WERI-Rb-1 (cell line): ENCODE data around the gene DAP.

Source experiments
- DNase-seq: peaks from one replicate; pipeline ENCODE4 v3.0.0-alpha.2; 2020
- H3K27ac ChIP-seq: fragments of 250-450 bp; sonication (Bioruptor Pico); 2 replicates; pipeline ENCODE4 v1.5.1; 2020; ENCODE audit warnings: mild to moderate bottlenecking, moderate library complexity
- H3K27me3 ChIP-seq: fragments of 250-450 bp; sonication (Bioruptor Pico); 2 replicates; pipeline ENCODE4 v1.5.1; 2021; ENCODE audit warnings: mild to moderate bottlenecking, low read depth, moderate library complexity; ENCODE audit not compliant: insufficient read depth, severe bottlenecking
- H3K36me3 ChIP-seq: fragments of 250-450 bp; sonication (Bioruptor Pico); 2 replicates; pipeline ENCODE4 v1.5.1; 2020; ENCODE audit warnings: mild to moderate bottlenecking, moderate library complexity
- H3K4me3 ChIP-seq: 2 replicates; pipeline ENCODE4 v1.5.1; 2011; ENCODE audit warnings: low read depth, mild to moderate bottlenecking, control low read depth, low read length
- H3K9me3 ChIP-seq: fragments of 250-450 bp; sonication (Bioruptor Pico); 2 replicates; pipeline ENCODE4 v1.5.1; 2021; ENCODE audit warnings: mild to moderate bottlenecking, moderate library complexity; ENCODE audit not compliant: severe bottlenecking
- TF ChIP-seq, protein P1 (sequence below): IDR thresholded peaks from 2 replicates; pipeline ENCODE4 v1.5.1; 2011; ENCODE audit warnings: low read depth, mild to moderate bottlenecking, control low read depth, inconsistent platforms, low read length

The DAP gene

DNA sequence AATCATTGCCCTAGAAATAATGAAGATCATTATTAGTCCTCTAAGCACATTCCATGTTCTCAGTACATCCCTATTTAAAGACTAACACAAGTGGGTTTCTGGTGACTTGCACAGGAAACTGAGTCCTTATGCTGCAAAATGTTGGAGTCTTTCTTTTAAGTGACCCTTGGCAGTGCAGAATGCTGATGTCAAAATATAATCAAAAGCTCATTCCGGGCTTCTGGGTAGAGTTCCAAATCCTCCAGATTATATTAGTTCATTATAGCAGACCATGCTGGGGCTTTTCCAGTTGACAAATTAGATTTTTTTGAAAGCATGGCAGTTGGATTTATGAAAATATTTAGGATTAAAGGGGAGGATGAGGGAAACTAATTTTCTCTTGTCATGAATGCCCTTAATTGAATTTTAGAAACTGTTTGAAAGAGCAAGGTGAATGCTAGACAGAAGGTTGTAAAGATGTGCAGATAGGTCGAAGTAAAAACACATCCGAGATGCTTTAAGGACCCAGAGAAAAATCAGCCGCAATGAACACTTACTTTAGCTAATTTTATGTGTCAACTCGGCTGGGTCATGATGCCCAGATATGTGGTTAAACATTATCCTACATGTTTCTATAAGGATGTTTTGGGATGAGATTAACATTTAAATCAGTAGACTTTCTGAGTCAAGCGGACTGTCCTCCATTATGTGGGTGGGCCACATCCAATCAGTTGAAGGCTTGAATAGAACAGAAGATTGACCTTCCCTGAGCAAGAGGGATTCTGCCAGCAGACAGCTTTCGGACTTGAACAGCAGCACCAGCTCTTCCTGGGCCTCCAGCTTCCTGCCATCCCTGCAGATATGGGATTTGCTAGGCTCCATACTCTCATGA lies 88.7 kb downstream of the DAP start:
- no peak for DNase-seq
- TF ChIP-seq, protein P1, sequence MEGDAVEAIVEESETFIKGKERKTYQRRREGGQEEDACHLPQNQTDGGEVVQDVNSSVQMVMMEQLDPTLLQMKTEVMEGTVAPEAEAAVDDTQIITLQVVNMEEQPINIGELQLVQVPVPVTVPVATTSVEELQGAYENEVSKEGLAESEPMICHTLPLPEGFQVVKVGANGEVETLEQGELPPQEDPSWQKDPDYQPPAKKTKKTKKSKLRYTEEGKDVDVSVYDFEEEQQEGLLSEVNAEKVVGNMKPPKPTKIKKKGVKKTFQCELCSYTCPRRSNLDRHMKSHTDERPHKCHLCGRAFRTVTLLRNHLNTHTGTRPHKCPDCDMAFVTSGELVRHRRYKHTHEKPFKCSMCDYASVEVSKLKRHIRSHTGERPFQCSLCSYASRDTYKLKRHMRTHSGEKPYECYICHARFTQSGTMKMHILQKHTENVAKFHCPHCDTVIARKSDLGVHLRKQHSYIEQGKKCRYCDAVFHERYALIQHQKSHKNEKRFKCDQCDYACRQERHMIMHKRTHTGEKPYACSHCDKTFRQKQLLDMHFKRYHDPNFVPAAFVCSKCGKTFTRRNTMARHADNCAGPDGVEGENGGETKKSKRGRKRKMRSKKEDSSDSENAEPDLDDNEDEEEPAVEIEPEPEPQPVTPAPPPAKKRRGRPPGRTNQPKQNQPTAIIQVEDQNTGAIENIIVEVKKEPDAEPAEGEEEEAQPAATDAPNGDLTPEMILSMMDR: no peak
- H3K36me3 ChIP-seq: peaks cover 2% of the 10 kb centered on the region; the same call in 1 of the 2 replicates
- H3K27me3 ChIP-seq: no peaks in the 10 kb centered on the region
- no peak overlapping the region for H3K27ac ChIP-seq
- peaks cover 5% of the 10 kb centered on the region for H3K9me3 ChIP-seq
- H3K4me3 ChIP-seq: no peak overlapping the region

DNA sequence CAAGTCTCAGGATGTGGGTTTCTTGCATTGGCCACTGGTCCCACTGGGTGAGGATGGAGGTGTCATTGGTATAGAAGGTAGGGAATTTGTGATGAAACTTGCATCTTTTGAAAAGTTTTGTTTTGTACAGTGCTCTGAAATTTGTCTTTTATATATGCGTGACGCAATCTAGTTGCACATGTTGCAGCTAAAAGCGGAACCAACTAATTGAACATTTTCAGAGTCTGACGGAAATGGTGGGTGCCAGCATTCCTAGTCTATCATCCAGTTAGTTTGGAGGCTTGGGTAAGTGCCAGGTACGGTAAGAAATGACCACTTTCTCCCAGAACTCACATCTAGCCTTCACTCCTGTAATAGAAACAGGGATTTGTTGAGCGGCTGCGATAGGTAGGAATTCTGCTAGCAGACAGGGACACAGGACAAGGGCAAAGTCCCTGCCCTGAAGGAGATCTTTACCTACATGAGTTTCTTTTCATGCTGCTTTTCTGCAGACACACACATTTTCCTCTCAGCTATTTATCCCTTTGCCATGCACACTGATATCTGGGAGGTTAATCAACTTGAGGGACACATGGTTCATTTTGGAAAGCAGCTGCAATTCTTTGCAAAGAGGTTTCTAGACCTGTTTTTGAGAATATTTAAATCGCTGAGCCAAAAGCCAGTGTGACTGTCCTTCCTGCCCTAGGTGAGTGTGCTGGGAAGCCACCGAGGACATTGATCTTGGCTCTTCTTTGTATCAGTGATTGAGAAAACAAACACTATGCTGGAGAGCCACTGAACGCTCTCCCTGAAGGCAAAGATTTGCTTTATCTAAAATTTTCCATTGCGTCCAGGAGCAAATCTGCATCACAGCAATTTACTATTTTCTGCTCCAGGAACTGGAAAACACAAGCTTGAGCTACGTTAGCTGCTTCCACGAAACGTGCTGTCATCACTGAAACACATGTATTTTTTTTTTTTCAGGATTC lies 89.7 kb downstream of the DAP start:
- Histone ChIP-seq H3K9me3 (peaks cover 5% of the 10 kb centered on the region), H3K27ac (no peak overlapping the region), H3K36me3 (no peaks in the 10 kb centered on the region), H3K27me3 (no peaks in the 10 kb centered on the region), H3K4me3 (no peak overlapping the region)
- no peak for DNase-seq
- TF ChIP-seq, protein P1: no peak

DNA sequence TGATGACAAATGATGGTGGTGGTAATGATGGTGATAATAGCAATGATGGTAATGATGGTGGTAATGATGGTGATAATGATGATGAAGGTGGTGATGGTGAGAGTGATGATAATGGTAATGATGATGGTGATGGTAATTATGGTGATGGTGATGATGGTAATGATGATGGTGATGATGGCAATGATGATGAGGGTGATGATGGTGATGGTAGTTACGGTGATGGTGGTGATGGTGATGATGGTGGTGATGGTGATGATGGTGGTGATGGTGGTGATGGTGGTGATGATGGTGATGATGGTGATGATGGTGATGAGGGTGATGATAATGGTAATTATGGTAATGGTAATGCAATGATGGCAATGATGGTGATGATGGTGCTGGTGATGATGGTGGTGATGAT lies 91.1 kb downstream of the DAP start:
- no peaks in the 10 kb centered on the region for H3K36me3 ChIP-seq
- no peak overlapping the region for H3K4me3 ChIP-seq
- H3K9me3 ChIP-seq: peaks cover 7% of the 10 kb centered on the region
- TF ChIP-seq, protein P1: no peak
- H3K27me3 ChIP-seq: no peaks in the 10 kb centered on the region
- no peak overlapping the region for H3K27ac ChIP-seq
- DNase-seq: no peak

DNA sequence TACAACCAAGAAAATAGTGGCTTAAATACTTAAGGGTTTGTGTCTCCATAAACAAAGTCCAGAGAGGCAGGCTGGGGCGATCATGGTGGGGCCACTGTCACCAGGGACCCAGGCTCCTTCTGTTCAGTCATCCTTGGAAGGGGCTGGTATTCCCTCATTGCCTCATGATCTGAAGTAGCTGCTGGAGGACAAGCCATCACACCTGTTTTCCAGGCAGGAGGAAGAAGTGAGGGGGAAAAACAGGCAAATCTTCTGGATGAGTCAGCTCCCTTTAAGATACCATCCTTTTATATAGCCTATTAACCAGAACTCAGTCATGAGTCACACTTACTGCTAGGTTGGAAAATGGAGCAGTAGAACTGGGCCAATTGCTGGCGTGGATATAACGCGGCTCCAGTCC lies 92.3 kb downstream of the DAP start:
- no peaks in the 10 kb centered on the region for H3K27me3 ChIP-seq
- H3K9me3 ChIP-seq: peaks cover 7% of the 10 kb centered on the region
- no peaks in the 10 kb centered on the region for H3K36me3 ChIP-seq
- DNase-seq: no peak
- no peak overlapping the region for H3K4me3 ChIP-seq
- TF ChIP-seq, protein P1: no peak
- no peak overlapping the region for H3K27ac ChIP-seq

DNA sequence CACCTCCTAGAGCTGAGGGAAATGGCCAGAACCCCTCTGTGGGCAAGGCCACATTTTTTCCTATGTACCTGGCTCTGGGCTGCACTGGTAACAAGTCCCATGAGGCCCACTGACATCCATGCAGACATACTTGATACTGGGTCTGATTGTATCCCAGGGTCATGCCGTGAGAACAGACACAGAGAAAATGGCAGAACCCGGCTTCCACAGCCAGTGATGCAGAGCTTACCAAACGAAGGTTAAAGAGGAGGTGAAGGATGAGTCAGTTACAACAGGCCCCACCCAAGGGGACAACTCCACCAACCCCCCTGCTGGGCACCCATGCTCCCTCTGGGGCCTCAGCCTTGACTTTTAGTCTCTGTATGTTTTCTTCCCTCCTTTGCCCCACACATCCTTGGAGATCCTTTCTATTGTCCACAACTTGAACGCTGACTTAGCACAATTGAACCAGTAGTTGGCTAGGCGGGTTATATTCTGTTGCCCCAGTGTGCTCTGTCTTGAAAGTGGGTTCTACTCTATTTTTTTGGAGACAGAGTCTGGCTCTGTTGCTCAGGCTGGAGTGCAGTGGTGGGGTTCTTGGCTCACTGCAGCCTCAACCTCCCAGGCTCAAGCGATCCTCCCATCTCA lies 93.5 kb downstream of the DAP start:
- H3K36me3 ChIP-seq: no peaks in the 10 kb centered on the region
- DNase-seq: no peak
- no peak overlapping the region for H3K27ac ChIP-seq
- no peak overlapping the region for H3K4me3 ChIP-seq
- TF ChIP-seq, protein P1: no peak
- H3K27me3 ChIP-seq: no peaks in the 10 kb centered on the region
- peaks cover 7% of the 10 kb centered on the region for H3K9me3 ChIP-seq
